ENCODE measurements around the gene ASF1A. TPM values are rescaled to one million over a fixed set of nuclear protein-coding genes. Genes with fewer than 3 reads are reported as not detected.

The ASF1A gene
- total and polyA plus RNA-seq, 9 of the 15 experiments (the other 6 are each of a cell fraction or from before 2014, with no cell fraction given), result 31.5 to 45.3 (median 34.8) TPM

GRCh38 chr6:118892355-118892991 is 1.5 kb upstream of the ASF1A start (continued):
- no peak for TF ChIP-seq CLOCK (CRISPR knock-in tag; IDR thresholded peaks at IDR 0.05; ENCODE audit: borderline replicate concordance)
- no peak for TF ChIP-seq NFE2L1 (tag; IDR thresholded peaks at IDR 0.05; ENCODE audit: borderline replicate concordance, low read depth)
- no peak for TF ChIP-seq ETS2 (tag; IDR thresholded peaks at IDR 0.05; ENCODE audit: borderline replicate concordance, poor library complexity, severe bottlenecking)
- TF ChIP-seq SMARCA4 (IDR thresholded peaks at IDR 0.05), result peak; percentile 61
- TF ChIP-seq PML (IDR thresholded peaks at IDR 0.05; ENCODE audit: low read length), result peak; percentile 44; the same call in 1 of the 2 replicates
- no peak for TF ChIP-seq ZNF586 (CRISPR knock-in tag; conservative IDR thresholded peaks at IDR 0.05)
- TF ChIP-seq ZBTB11 (CRISPR knock-in tag; IDR thresholded peaks at IDR 0.05), result no peak
- peak; percentile 64 for TF ChIP-seq CBFA2T2 (conservative IDR thresholded peaks at IDR 0.05)
- peak; percentile 31; the same call in 1 of the 2 replicates for TF ChIP-seq STAT5A (IDR thresholded peaks at IDR 0.05; ENCODE audit: borderline replicate concordance, low read length)
- no peak for TF ChIP-seq HDAC6 (IDR thresholded peaks at IDR 0.05; ENCODE audit: low read depth, low read length)
- no peak for TF ChIP-seq HNRNPL (IDR thresholded peaks at IDR 0.05; ENCODE audit: low read depth, low read length)
- peak; percentile 44; the same call in 1 of the 2 replicates for TF ChIP-seq ZNF592 (IDR thresholded peaks at IDR 0.05)
- TF ChIP-seq SMARCC2 (IDR thresholded peaks at IDR 0.05; ENCODE audit: low read depth), result peak; percentile 15; the same call in 1 of the 2 replicates
- TF ChIP-seq SOX6 (IDR thresholded peaks at IDR 0.05), result peak; percentile 38; the same call in 1 of the 2 replicates
- TF ChIP-seq CSDE1 (IDR thresholded peaks at IDR 0.05), result no peak
- TF ChIP-seq HMBOX1 (IDR thresholded peaks at IDR 0.05), result 0 out of 2 replicates have a peak, but pooled peaks have one; percentile 23
